CD8-positive, alpha-beta memory T cell (primary cell): ENCODE data around the gene GSE1. TPM values are rescaled to one million over a fixed set of nuclear protein-coding genes. Genes with fewer than 3 reads are reported as not detected.
A peak's percentile ranks its signal among the peaks of the same experiment; 100 is the strongest.

ENCODE experiments used
- CTCF ChIA-PET: fragments of 350-600 bp; sonication (Branson Sonifier 250); formaldehyde crosslinking; loops from one replicate; lab custom pipeline; 2021; ENCODE audit warnings: antibody characterized with exemption; lab: Charles Lee
- POLR2A ChIA-PET: fragments of 350-600 bp; sonication (Branson Sonifier 250); formaldehyde crosslinking; loops from one replicate; lab custom pipeline; 2021; ENCODE audit warnings: antibody characterized with exemption; lab: Charles Lee
- DNase-seq, 5 donors: peaks; one replicate each; pipeline versions ENCODE4 v3.0.0 to v3.0.0-alpha.2; 2020 to 2022; ENCODE audit warnings: mixed read lengths in 1 of 5
- H3K27ac ChIP-seq: one replicate; pipeline ENCODE4 v1.7.0; 2013; ENCODE audit warnings: low read depth, mild to moderate bottlenecking, low read length, moderate library complexity
- H3K27me3 ChIP-seq: 2 replicates; pipeline ENCODE4 v1.7.0; 2013; ENCODE audit warnings: low read length, mild to moderate bottlenecking; ENCODE audit not compliant: insufficient read depth, poor library complexity, severe bottlenecking
- H3K36me3 ChIP-seq: 2 replicates; pipeline ENCODE4 v1.7.0; 2013; ENCODE audit warnings: mild to moderate bottlenecking, low read length, moderate library complexity; ENCODE audit not compliant: insufficient read depth
- H3K4me1 ChIP-seq: 2 replicates; pipeline ENCODE4 v1.7.0; 2013; ENCODE audit warnings: mild to moderate bottlenecking, low read length, moderate library complexity; ENCODE audit not compliant: insufficient read depth
- H3K4me3 ChIP-seq: 2 replicates; pipeline ENCODE4 v1.7.0; 2013; ENCODE audit warnings: mild to moderate bottlenecking, low read length
- H3K9me3 ChIP-seq: 2 replicates; pipeline ENCODE4 v1.7.0; 2013; ENCODE audit warnings: mild to moderate bottlenecking, low read length
- H3K27ac Mint-ChIP-seq, 8 donors: one replicate each; pipeline ENCODE4 v1.8.0; 2020 to 2021; ENCODE audit warnings: mixed read lengths in 8 of 8, mild to moderate bottlenecking in 6 of 8, inconsistent platforms in 3 of 8, moderate library complexity in 3 of 8
- H3K27me3 Mint-ChIP-seq, 2 donors: one replicate each; pipeline ENCODE4 v1.8.0; 2020 to 2021; ENCODE audit warnings: mixed read lengths in 2 of 2, mild to moderate bottlenecking in 1 of 2, moderate library complexity in 1 of 2
- H3K36me3 Mint-ChIP-seq, 3 donors: one replicate each; pipeline ENCODE4 v1.8.0; 2020 to 2021; ENCODE audit warnings: mixed read lengths in 3 of 3, inconsistent platforms in 1 of 3, mild to moderate bottlenecking in 1 of 3
- H3K4me1 Mint-ChIP-seq, 3 donors: one replicate each; pipeline ENCODE4 v1.8.0; 2020 to 2021; ENCODE audit warnings: mixed read lengths in 3 of 3, inconsistent platforms in 1 of 3, mild to moderate bottlenecking in 1 of 3
- H3K4me3 Mint-ChIP-seq, 7 donors: one replicate each; pipeline ENCODE4 v1.8.0; 2020 to 2021; ENCODE audit warnings: mixed read lengths in 7 of 7, mild to moderate bottlenecking in 6 of 7, moderate library complexity in 4 of 7, inconsistent platforms in 2 of 7
- H3K9me3 Mint-ChIP-seq, 5 donors: one replicate each; pipeline ENCODE4 v1.8.0; 2020 to 2022; ENCODE audit warnings: mixed read lengths in 5 of 5, mild to moderate bottlenecking in 3 of 5, moderate library complexity in 2 of 5, inconsistent platforms in 1 of 5
- polyA plus RNA-seq: library from polyadenylated mRNA; unstranded; fragments of 300-500 nt; fragmentation: Illumina TruSeq; gene quantifications from one replicate; pipeline ENCODE4 v1.2.3, GENCODE V29; 2021
- total RNA-seq, 2 experiments: library from RNA; stranded (reverse); gene quantifications; one replicate each; pipeline ENCODE4 v1.2.3, GENCODE V29; 2021

The GSE1 gene
- total and polyA plus RNA-seq, 3 experiments from 2014 or later, result 5.5 to 28.5 (median 27.8) TPM

- ChIA-PET POLR2A (no interaction called here), CTCF (interaction anchor here (1.1 to 1.4 kb wide), 2 partner anchors 14 to 28 kb away, joined by 3 read pairs; no protein-coding TSS in a partner anchor)
- Histone ChIP-seq H3K9me3 (no peaks in the 10 kb centered on the region), H3K36me3 (peaks cover 47% of the 10 kb centered on the region), H3K4me3 (no peak overlapping the region), H3K27me3 (no peaks in the 10 kb centered on the region), H3K27ac (no peak overlapping the region), H3K4me1 (no peaks in the 10 kb centered on the region)
- H3K36me3 Mint-ChIP-seq, result peaks cover 4 to 89% (median 10%) of the 10 kb centered on the region in 3 donors
- no peaks in the 10 kb centered on the region for H3K9me3 Mint-ChIP-seq
- no peak overlapping the region for H3K4me3 Mint-ChIP-seq
- no peak for DNase-seq
- H3K27me3 Mint-ChIP-seq, result no peaks in the 10 kb centered on the region
- H3K4me1 Mint-ChIP-seq, result peaks cover 0 to 4% (median 3%) of the 10 kb centered on the region in 3 donors
- peak overlapping the region in 1 of 8 donors; percentile 66 for H3K27ac Mint-ChIP-seq
Observed at GRCh38 chr16:85661740-85662481, 48.8 kb downstream of the GSE1 start.

DNA sequence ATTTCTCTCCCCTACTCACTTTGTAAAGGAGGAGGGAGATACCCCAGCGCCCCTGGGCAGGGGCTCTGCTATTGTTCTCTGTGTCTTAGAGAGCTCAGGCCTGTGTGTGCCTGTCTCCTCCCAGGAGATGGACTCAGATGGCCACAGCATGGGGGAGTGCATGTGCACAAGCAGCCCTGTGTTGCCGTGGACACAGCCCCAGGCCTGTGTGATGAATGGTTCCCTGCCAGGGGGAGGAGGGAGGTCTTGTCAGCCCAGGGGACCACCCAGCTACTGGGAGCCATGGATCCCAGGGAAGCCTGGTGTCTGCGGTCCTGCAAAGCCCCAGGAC, 49.3 kb downstream of the GSE1 start:
- H3K4me1 Mint-ChIP-seq, result peaks cover 0 to 4% (median 3%) of the 10 kb centered on the region in 3 donors

GRCh38 chr16:85662976-85663830, 50.1 kb downstream of the GSE1 start:
- Mint-ChIP-seq H3K4me3 (no peak overlapping the region), H3K36me3 (peaks cover 4 to 90% (median 9%) of the 10 kb centered on the region in 3 donors), H3K4me1 (peaks cover 0 to 4% (median 3%) of the 10 kb centered on the region in 3 donors), H3K27me3 (no peaks in the 10 kb centered on the region), H3K27ac (peak overlapping the region in 1 of 8 donors; percentile 63), H3K9me3 (no peaks in the 10 kb centered on the region)
- Histone ChIP-seq H3K27ac (no peak overlapping the region), H3K9me3 (no peaks in the 10 kb centered on the region), H3K36me3 (peaks cover 43% of the 10 kb centered on the region), H3K4me3 (no peak overlapping the region), H3K4me1 (no peaks in the 10 kb centered on the region), H3K27me3 (no peaks in the 10 kb centered on the region)
- POLR2A ChIA-PET, result no interaction called here
- CTCF ChIA-PET, result interaction anchor here (1.4 kb wide), 1 partner anchor 13 kb away, joined by 3 read pairs; no protein-coding TSS in a partner anchor
- no peak for DNase-seq

More for the DNA sequence above, 49.3 kb downstream of the GSE1 start:
- Histone ChIP-seq H3K27me3 (no peaks in the 10 kb centered on the region), H3K4me3 (no peak overlapping the region), H3K27ac (no peak overlapping the region), H3K4me1 (no peaks in the 10 kb centered on the region), H3K9me3 (no peaks in the 10 kb centered on the region), H3K36me3 (peaks cover 46% of the 10 kb centered on the region)
- DNase-seq, result no peak
- CTCF ChIA-PET, result interaction anchor here (1.1 to 1.4 kb wide), 2 partner anchors 13 to 28 kb away, joined by 3 read pairs; no protein-coding TSS in a partner anchor
- H3K27ac Mint-ChIP-seq, result peak overlapping the region in 1 of 8 donors; percentile 66
- no peaks in the 10 kb centered on the region for H3K27me3 Mint-ChIP-seq
- peaks cover 4 to 89% (median 12%) of the 10 kb centered on the region in 3 donors for H3K36me3 Mint-ChIP-seq
- no peak overlapping the region for H3K4me3 Mint-ChIP-seq
- POLR2A ChIA-PET, result no interaction called here
- no peaks in the 10 kb centered on the region for H3K9me3 Mint-ChIP-seq

- ChIA-PET CTCF (no interaction called here), POLR2A (no interaction called here)
- H3K4me3 ChIP-seq, result no peak overlapping the region
- Mint-ChIP-seq H3K4me1 (peaks cover 0 to 4% (median 3%) of the 10 kb centered on the region in 3 donors), H3K27ac (peak overlapping the region in 1 of 8 donors; percentile 63), H3K4me3 (no peak overlapping the region), H3K27me3 (no peaks in the 10 kb centered on the region), H3K9me3 (no peaks in the 10 kb centered on the region), H3K36me3 (peaks cover 4 to 90% (median 9%) of the 10 kb centered on the region in 3 donors)
- peaks cover 42% of the 10 kb centered on the region for H3K36me3 ChIP-seq
- H3K4me1 ChIP-seq, result no peaks in the 10 kb centered on the region
- DNase-seq, result no peak
- H3K9me3 ChIP-seq, result no peaks in the 10 kb centered on the region
- no peaks in the 10 kb centered on the region for H3K27me3 ChIP-seq
- no peak overlapping the region for H3K27ac ChIP-seq
Observed at GRCh38 chr16:85663891-85664321, 50.8 kb downstream of the GSE1 start.

DNA sequence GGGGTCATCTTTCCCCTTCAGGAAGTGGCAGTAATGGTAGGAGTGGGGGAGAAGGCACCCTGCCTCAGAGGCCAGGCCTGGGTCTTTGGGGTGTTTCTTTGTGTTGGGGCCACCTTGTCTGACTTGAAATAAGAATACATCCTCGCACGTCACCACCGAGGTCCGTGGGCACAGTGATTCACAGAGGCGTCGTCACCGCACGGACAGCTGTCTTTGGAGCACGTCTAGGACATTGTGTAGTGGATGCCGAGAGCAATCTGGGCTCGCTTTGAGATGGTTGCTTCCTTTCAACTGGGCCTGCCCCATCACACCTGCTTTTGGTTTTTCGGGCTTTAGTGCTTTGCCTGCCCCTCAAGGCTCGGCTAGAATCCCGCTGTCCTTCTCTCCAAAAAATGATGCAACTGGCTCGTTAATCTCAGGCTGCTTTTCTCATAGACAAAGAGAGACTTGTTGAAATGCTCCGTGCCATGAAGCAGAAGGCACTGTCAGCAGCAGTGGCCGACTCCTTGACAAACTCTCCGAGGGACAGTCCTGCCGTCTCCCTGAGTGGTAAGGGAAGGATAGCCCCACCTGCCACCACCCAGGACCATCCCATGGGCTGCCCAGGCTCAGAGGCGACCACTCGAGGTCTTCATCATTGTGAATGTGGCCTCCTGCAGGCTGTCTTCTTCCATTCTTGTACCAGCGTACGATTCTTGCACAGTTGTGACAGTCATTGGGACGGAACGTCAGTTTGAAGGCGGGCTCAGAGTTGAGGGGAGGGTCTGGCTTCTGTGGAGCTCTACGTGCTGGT, 51.7 kb downstream of the GSE1 start:
- ChIA-PET CTCF (no interaction called here), POLR2A (no interaction called here)
- H3K4me1 ChIP-seq, result no peaks in the 10 kb centered on the region
- no peaks in the 10 kb centered on the region for H3K9me3 ChIP-seq
- H3K9me3 Mint-ChIP-seq, result no peaks in the 10 kb centered on the region
- H3K27me3 Mint-ChIP-seq, result no peaks in the 10 kb centered on the region
- peaks cover 0 to 1% (median under 1%) of the 10 kb centered on the region in 3 donors for H3K4me1 Mint-ChIP-seq
- H3K27me3 ChIP-seq, result no peaks in the 10 kb centered on the region
- H3K27ac ChIP-seq, result no peak overlapping the region
- no peak overlapping the region for H3K4me3 Mint-ChIP-seq
- peak overlapping the region in 3 of 8 donors; percentile 23 to 88 (median 32) for H3K27ac Mint-ChIP-seq
- no peak overlapping the region for H3K4me3 ChIP-seq
- peaks cover 2 to 90% (median 9%) of the 10 kb centered on the region in 3 donors for H3K36me3 Mint-ChIP-seq
- no peak for DNase-seq
- peaks cover 51% of the 10 kb centered on the region for H3K36me3 ChIP-seq

DNA sequence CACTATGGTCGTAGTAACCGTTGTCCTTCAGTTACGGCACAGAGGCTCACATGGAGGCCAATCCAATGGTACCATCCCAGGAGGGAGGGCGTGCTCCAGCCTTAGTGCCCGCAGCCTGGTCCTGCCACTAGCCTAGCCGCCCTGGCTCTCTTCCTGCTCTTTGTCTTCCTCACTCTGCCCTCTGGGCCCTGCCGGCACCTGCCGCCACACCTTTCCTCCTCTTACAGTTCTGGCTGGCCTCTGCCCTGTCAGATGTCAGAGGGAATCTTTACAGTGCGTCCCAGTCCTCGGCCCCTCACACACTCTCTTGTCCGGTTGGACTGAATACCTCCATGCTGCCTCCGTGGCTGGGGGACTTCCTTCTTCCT, 52.2 kb downstream of the GSE1 start:
- POLR2A ChIA-PET, result no interaction called here
- Histone ChIP-seq H3K9me3 (no peaks in the 10 kb centered on the region), H3K27ac (no peak overlapping the region), H3K27me3 (no peaks in the 10 kb centered on the region), H3K36me3 (peaks cover 57% of the 10 kb centered on the region), H3K4me3 (no peak overlapping the region), H3K4me1 (no peaks in the 10 kb centered on the region)
- Mint-ChIP-seq H3K9me3 (no peaks in the 10 kb centered on the region), H3K27me3 (no peaks in the 10 kb centered on the region), H3K4me1 (no peaks in the 10 kb centered on the region), H3K27ac (peak overlapping the region in 1 of 8 donors; percentile 88), H3K36me3 (peaks cover 0 to 91% (median 9%) of the 10 kb centered on the region in 3 donors), H3K4me3 (no peak overlapping the region)
- DNase-seq, result no peak
- CTCF ChIA-PET, result no interaction called here

- Histone ChIP-seq H3K4me3 (no peak overlapping the region), H3K4me1 (no peaks in the 10 kb centered on the region), H3K9me3 (no peaks in the 10 kb centered on the region), H3K27me3 (no peaks in the 10 kb centered on the region), H3K36me3 (peaks cover 63% of the 10 kb centered on the region), H3K27ac (no peak overlapping the region)
- Mint-ChIP-seq H3K4me1 (no peaks in the 10 kb centered on the region), H3K27ac (no peak overlapping the region), H3K4me3 (no peak overlapping the region), H3K27me3 (no peaks in the 10 kb centered on the region), H3K9me3 (no peaks in the 10 kb centered on the region), H3K36me3 (peaks cover 0 to 94% (median 12%) of the 10 kb centered on the region in 3 donors)
- DNase-seq, result no peak
- POLR2A ChIA-PET, result no interaction called here
- CTCF ChIA-PET, result no interaction called here
Observed at GRCh38 chr16:85665929-85666328, 52.8 kb downstream of the GSE1 start.
